HepG2 (cell line): ENCODE measurements around the gene PRTN3. TPM values are rescaled to one million over a fixed set of nuclear protein-coding genes. Genes with fewer than 3 reads are reported as not detected.

Experiments
- ATF1 ChIP-seq: IDR thresholded peaks from 2 replicates; pipeline ENCODE4 v1.6.1; 2016; ENCODE audit warnings: mild to moderate bottlenecking, control low read depth
- BCL6 ChIP-seq: IDR thresholded peaks from 2 replicates; pipeline ENCODE4 v1.6.1; 2016; ENCODE audit warnings: missing genetic modification reagents, missing compliant biosample characterization
- HDAC1 ChIP-seq: sonication (generic); formaldehyde crosslinking; IDR thresholded peaks from 2 replicates; pipeline ENCODE4 v1.5.1; 2020; ENCODE audit warnings: mild to moderate bottlenecking, missing genetic modification reagents
- HDAC2 ChIP-seq: sonication (generic); formaldehyde crosslinking; IDR thresholded peaks from 2 replicates; pipeline ENCODE4 v1.4.0; 2020; ENCODE audit warnings: missing genetic modification reagents
- HMG20A ChIP-seq: IDR thresholded peaks from 2 replicates; pipeline ENCODE4 v1.6.1; 2016; ENCODE audit warnings: borderline replicate concordance
- KMT2A ChIP-seq: sonication (generic); formaldehyde crosslinking; IDR thresholded peaks from 2 replicates; pipeline ENCODE4 v1.4.0; 2020; ENCODE audit warnings: missing genetic modification reagents
- MED13 ChIP-seq: sonication (generic); formaldehyde crosslinking; IDR thresholded peaks from 2 replicates; pipeline ENCODE4 v1.5.0; 2020; ENCODE audit warnings: missing genetic modification reagents
- NFE2 ChIP-seq: sonication (generic); formaldehyde crosslinking; IDR thresholded peaks from 2 replicates; pipeline ENCODE4 v1.4.0; 2020; ENCODE audit warnings: missing genetic modification reagents
- NFIC ChIP-seq: IDR thresholded peaks from 2 replicates; pipeline ENCODE4 v1.6.1; 2012; ENCODE audit warnings: mild to moderate bottlenecking, low read length, inconsistent platforms
- NFRKB ChIP-seq: fragments of 450-650 bp; IDR thresholded peaks from 2 replicates; pipeline ENCODE4 v1.6.1; 2017
- SMAD3 ChIP-seq: sonication (generic); formaldehyde crosslinking; IDR thresholded peaks from 2 replicates; pipeline ENCODE4 v1.4.0; 2020; ENCODE audit warnings: missing genetic modification reagents
- TARDBP ChIP-seq: sonication (generic); formaldehyde crosslinking; IDR thresholded peaks from 2 replicates; pipeline ENCODE4 v1.8.0; 2022; ENCODE audit warnings: mild to moderate bottlenecking, missing genetic modification reagents
- ZNF101 ChIP-seq: sonication (generic); formaldehyde crosslinking; IDR thresholded peaks from 2 replicates; pipeline ENCODE4 v1.4.0; 2020; ENCODE audit warnings: mild to moderate bottlenecking, low read depth, missing genetic modification reagents, borderline replicate concordance
- ZNF292 ChIP-seq: sonication (generic); formaldehyde crosslinking; IDR thresholded peaks from 2 replicates; pipeline ENCODE4 v1.8.1; 2022; ENCODE audit warnings: mild to moderate bottlenecking, low read depth, missing genetic modification reagents, borderline replicate concordance
- ZNF644 ChIP-seq: IDR thresholded peaks from 2 replicates; pipeline ENCODE4 v1.6.1; 2016; ENCODE audit warnings: low read depth
- ZSCAN25 ChIP-seq: sonication (generic); formaldehyde crosslinking; IDR thresholded peaks from 2 replicates; pipeline ENCODE4 v1.8.0; 2022; ENCODE audit warnings: mild to moderate bottlenecking, missing genetic modification reagents
- polyA plus RNA-seq, 8 experiments: library from polyadenylated mRNA; depleted of rRNA in 3 of 8; stranded (reverse) in 7 of 8; unstranded in 1 of 8; fragments of >200 nt; fragmentation: Illumina TruSeq in 4 of 8; extraction: Trizol in 4 of 8; gene quantifications; 2 replicates each; pipeline versions ENCODE4 v1.2.1 to v1.2.3, GENCODE V29; 2011 to 2016; ENCODE audit warnings: low read depth in 4 of 8, missing spikeins in 1 of 8, mixed read lengths in 1 of 8; ENCODE audit not compliant: insufficient read depth in 1 of 8
- total RNA-seq, 5 experiments: library from RNA; depleted of rRNA; stranded (reverse); fragments of >200 nt; fragmentation: Illumina TruSeq; extraction: Trizol; gene quantifications; 2 replicates each; pipeline ENCODE4 v1.2.3, GENCODE V29; 2016; ENCODE audit warnings: low read depth in 1 of 5
- TF ChIP-seq, protein P1 (sequence below): sonication (generic); formaldehyde crosslinking; IDR thresholded peaks from 2 replicates; pipeline ENCODE4 v1.8.0; 2022; ENCODE audit warnings: missing genetic modification reagents, mild to moderate bottlenecking, inconsistent platforms, borderline replicate concordance
- TF ChIP-seq, protein P2 (sequence below): sonication (generic); formaldehyde crosslinking; IDR thresholded peaks from 2 replicates; pipeline ENCODE4 v1.8.0; 2022; ENCODE audit warnings: low read depth, missing genetic modification reagents
- TF ChIP-seq, protein P3 (sequence below): sonication (generic); formaldehyde crosslinking; IDR thresholded peaks from 2 replicates; pipeline ENCODE4 v1.4.0; 2020; ENCODE audit warnings: mild to moderate bottlenecking, missing genetic modification reagents
- TF ChIP-seq, protein P4 (sequence below): sonication (generic); formaldehyde crosslinking; IDR thresholded peaks from 2 replicates; pipeline ENCODE4 v1.4.0; 2020; ENCODE audit warnings: missing genetic modification reagents, mild to moderate bottlenecking, borderline replicate concordance

The PRTN3 gene
- total and polyA plus RNA-seq, 2 of the 13 experiments (the other 11 are each of a cell fraction or from before 2014, with no cell fraction given), result not detected

DNA sequence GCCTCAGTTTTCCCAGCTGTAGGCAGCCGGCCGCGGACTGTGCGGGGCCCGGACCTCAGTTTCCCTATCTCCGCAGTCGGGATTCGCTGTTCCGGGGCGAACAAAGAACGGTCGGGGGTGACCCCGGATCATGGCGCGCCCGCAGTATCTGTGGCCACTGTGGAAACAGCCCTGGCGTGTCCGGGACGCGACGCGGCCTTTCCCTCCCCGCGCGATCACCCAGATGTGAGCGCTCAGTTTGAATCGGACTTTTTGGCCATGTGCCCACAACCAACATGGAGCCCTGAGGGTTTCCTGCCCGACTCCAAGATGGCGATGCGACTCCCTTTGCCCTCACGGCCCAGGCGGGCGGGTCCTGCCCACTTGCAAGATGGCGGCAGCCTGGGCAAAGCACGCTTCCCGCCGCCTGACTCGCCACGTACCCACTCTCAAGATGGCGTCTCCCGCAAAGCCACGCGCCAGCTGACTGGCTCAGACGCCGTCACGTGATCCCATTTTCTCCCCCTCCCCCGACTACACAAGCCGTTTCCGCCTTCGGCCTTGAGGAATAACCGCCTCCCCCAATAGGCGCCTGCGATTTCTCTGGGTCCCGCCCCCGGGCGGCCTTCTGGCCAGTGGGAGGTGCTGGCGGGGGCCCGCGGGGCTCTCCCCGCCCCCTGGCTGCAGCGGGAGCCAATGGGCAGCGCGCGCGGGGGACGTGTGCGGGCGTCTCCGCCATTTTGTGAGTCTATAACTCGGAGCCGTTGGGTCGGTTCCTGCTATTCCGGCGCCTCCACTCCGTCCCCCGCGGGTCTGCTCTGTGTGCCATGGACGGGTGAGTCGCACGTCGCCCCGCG is 43.9 kb upstream of the PRTN3 start, which contains the start of gene PTBP1 (continued):
- TF ChIP-seq, protein P1, sequence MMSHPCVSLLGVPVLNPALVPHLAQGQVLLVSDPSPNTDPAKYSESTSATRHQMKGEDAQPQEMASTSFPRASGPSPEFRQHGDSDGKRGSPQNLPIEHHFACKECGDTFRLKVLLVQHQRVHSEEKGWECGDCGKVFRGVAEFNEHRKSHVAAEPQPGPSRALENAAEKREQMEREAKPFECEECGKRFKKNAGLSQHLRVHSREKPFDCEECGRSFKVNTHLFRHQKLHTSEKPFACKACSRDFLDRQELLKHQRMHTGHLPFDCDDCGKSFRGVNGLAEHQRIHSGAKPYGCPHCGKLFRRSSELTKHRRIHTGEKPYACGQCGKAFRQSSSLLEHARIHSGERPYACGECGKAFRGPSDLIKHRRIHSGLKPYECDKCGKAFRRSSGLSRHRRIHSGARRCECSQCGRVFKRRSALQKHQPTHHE (CRISPR knock-in tag), result peak; percentile 85; the same call in 1 of the 2 replicates
- TF ChIP-seq, protein P2, sequence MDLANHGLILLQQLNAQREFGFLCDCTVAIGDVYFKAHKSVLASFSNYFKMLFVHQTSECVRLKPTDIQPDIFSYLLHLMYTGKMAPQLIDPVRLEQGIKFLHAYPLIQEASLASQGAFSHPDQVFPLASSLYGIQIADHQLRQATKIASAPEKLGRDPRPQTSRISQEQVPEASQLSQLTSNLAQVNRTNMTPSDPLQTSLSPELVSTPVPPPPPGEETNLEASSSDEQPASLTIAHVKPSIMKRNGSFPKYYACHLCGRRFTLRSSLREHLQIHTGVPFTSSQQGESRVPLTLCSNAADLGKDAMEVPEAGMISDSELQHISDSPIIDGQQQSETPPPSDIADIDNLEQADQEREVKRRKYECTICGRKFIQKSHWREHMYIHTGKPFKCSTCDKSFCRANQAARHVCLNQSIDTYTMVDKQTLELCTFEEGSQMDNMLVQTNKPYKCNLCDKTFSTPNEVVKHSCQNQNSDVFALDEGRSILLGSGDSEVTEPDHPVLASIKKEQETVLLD (CRISPR knock-in tag), result peak; percentile 37; the same call in 1 of the 2 replicates
- TF ChIP-seq TARDBP (CRISPR knock-in tag), result peak; percentile 95
- TF ChIP-seq BCL6, result no peak
- TF ChIP-seq HDAC2 (CRISPR knock-in tag), result peak; percentile 51
- TF ChIP-seq, protein P3, sequence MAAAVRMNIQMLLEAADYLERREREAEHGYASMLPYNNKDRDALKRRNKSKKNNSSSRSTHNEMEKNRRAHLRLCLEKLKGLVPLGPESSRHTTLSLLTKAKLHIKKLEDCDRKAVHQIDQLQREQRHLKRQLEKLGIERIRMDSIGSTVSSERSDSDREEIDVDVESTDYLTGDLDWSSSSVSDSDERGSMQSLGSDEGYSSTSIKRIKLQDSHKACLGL (CRISPR knock-in tag), result 0 out of 2 replicates have a peak, but pooled peaks have one; percentile 43
- peak; percentile 71; the same call in 1 of the 2 replicates for TF ChIP-seq ZSCAN25 (CRISPR knock-in tag)
- peak; percentile 79; the same call in 1 of the 2 replicates for TF ChIP-seq HDAC1
- no peak for TF ChIP-seq NFIC
- TF ChIP-seq ZNF644 (CRISPR knock-in tag), result no peak
- no peak for TF ChIP-seq ZNF292 (CRISPR knock-in tag)
- peak; percentile 83 for TF ChIP-seq ATF1 (CRISPR knock-in tag)
- no peak for TF ChIP-seq NFE2 (CRISPR knock-in tag)
- peak; percentile 83; the same call in 1 of the 2 replicates for TF ChIP-seq SMAD3
- TF ChIP-seq KMT2A (CRISPR knock-in tag), result 0 out of 2 replicates have a peak, but pooled peaks have one; percentile 46
- no peak; the same call in 1 of the 2 replicates for TF ChIP-seq HMG20A (CRISPR knock-in tag)
- peak; percentile 43; the same call in 1 of the 2 replicates for TF ChIP-seq MED13 (CRISPR knock-in tag)
- TF ChIP-seq NFRKB, result peak; percentile 73
- TF ChIP-seq, protein P4, sequence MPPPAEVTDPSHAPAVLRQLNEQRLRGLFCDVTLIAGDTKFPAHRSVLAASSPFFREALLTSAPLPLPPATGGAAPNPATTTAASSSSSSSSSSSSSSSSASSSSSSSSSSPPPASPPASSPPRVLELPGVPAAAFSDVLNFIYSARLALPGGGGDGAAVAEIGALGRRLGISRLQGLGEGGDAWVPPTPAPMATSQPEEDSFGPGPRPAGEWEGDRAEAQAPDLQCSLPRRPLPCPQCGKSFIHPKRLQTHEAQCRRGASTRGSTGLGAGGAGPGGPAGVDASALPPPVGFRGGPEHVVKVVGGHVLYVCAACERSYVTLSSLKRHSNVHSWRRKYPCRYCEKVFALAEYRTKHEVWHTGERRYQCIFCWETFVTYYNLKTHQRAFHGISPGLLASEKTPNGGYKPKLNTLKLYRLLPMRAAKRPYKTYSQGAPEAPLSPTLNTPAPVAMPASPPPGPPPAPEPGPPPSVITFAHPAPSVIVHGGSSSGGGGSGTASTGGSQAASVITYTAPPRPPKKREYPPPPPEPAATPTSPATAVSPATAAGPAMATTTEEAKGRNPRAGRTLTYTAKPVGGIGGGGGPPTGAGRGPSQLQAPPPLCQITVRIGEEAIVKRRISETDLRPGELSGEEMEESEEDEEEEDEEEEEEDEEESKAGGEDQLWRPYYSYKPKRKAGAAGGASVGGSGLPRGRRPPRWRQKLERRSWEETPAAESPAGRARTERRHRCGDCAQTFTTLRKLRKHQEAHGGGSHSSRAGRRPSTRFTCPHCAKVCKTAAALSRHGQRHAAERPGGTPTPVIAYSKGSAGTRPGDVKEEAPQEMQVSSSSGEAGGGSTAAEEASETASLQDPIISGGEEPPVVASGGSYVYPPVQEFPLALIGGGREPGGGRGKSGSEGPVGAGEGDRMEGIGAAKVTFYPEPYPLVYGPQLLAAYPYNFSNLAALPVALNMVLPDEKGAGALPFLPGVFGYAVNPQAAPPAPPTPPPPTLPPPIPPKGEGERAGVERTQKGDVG, result no peak
- TF ChIP-seq ZNF101 (CRISPR knock-in tag), result no peak
